HepG2 (cell line): ENCODE results near the gene CUL4A. TPM values are rescaled to one million over a fixed set of nuclear protein-coding genes. Genes with fewer than 3 reads are reported as not detected.

Experiments
- ATAC-seq: fragments of 200-7000 bp; cut with Tn5 transposase; 3 replicates; pipeline ENCODE4 v1.9.1; 2020; ENCODE audit warnings: mild to moderate bottlenecking, moderate library complexity
- BruUV-seq: library from RNA; stranded (reverse); fragments of 400-500 nt; replicated peaks from 2 replicates; lab custom pipeline; 2021; lab: Mats Ljungman, UMichigan
- CTCF ChIA-PET: fragments of 300-600 bp; formaldehyde crosslinking; extraction: SDS; loops from one replicate; lab custom pipeline; 2021; ENCODE audit warnings: low total read pairs, inconsistent platforms, low intra/inter-chr PET ratio; lab: Yijun Ruan, JAX
- POLR2A ChIA-PET: fragments of 350-600 bp; sonication (Branson Sonifier 250); formaldehyde crosslinking; loops from one replicate; lab custom pipeline; 2020; ENCODE audit warnings: antibody characterized with exemption, inconsistent platforms; lab: Yijun Ruan, JAX
- DNase-seq: peaks from one replicate; pipeline ENCODE4 v3.0.0-alpha.2; 2015; ENCODE audit warnings: low spot score
- FAIRE-seq: peaks from 3 replicates; lab custom pipeline; 2011; peaks lifted over from hg19 to GRCh38; lab: Jason Lieb, UNC
- H2AFZ ChIP-seq: one replicate; pipeline ENCODE4 v1.6.1; 2011; ENCODE audit warnings: low read length, inconsistent platforms
- H3K27ac ChIP-seq: fragments of 300-600 bp; 3 replicates; pipeline ENCODE4 v1.8.0; 2011; ENCODE audit warnings: mixed run types, mild to moderate bottlenecking, mixed read lengths, low read length, inconsistent platforms; ENCODE audit not compliant: insufficient read depth; ENCODE audit errors: extremely low read length
- H3K27me3 ChIP-seq, 2 experiments: fragments of 200-600 bp in 1 of 2; 2 replicates in 1 of 2; 3 replicates in 1 of 2; pipeline versions ENCODE4 v1.6.0 to v1.8.0; 2011; ENCODE audit warnings: low read length in 2 of 2, mild to moderate bottlenecking in 2 of 2, moderate library complexity in 2 of 2, inconsistent platforms in 1 of 2; ENCODE audit not compliant: insufficient read depth in 2 of 2, control insufficient read depth in 1 of 2
- H3K36me3 ChIP-seq, 2 experiments: fragments of 200-600 bp in 1 of 2; replicated peaks in 1 of 2; 2 replicates in 1 of 2; 3 replicates in 1 of 2; pipeline versions ENCODE4 v1.5.1 to v1.8.0; 2011; ENCODE audit warnings: low read length in 2 of 2, inconsistent platforms in 1 of 2; ENCODE audit not compliant: insufficient read depth in 2 of 2, control insufficient read depth in 1 of 2
- H3K4me1 ChIP-seq: 2 replicates; pipeline ENCODE4 v1.5.1; 2012; ENCODE audit warnings: low read length, inconsistent platforms; ENCODE audit not compliant: insufficient read depth
- H3K4me2 ChIP-seq: 2 replicates; pipeline ENCODE4 v1.6.0; 2011; ENCODE audit warnings: low read depth, low read length, inconsistent platforms
- H3K4me3 ChIP-seq, 3 experiments: fragments of 200-600 bp in 1 of 3; sonication (generic), shearing (Covaris generic) in 1 of 3; replicated peaks in 1 of 3; 2 replicates each; pipeline ENCODE4 v1.5.1; 2011 to 2016; ENCODE audit warnings: low read length in 3 of 3, inconsistent platforms in 2 of 3, low read depth in 2 of 3, mild to moderate bottlenecking in 2 of 3, control low read depth in 1 of 3, mixed read lengths in 1 of 3; ENCODE audit not compliant: insufficient read depth in 1 of 3
- H3K79me2 ChIP-seq: one replicate; pipeline ENCODE4 v1.6.1; 2011; ENCODE audit warnings: low read length, inconsistent platforms; ENCODE audit not compliant: insufficient read depth
- H3K9ac ChIP-seq: 2 replicates; pipeline ENCODE4 v1.6.0; 2011; ENCODE audit warnings: mild to moderate bottlenecking, low read depth, low read length, inconsistent platforms; ENCODE audit not compliant: insufficient read depth
- H3K9me3 ChIP-seq: 2 replicates; pipeline ENCODE4 v1.5.1; 2012; ENCODE audit warnings: mild to moderate bottlenecking, low read length
- H4K20me1 ChIP-seq: 2 replicates; pipeline ENCODE4 v1.6.0; 2011; ENCODE audit warnings: inconsistent platforms, mild to moderate bottlenecking, low read length, moderate library complexity; ENCODE audit not compliant: insufficient read depth
- DPF2 ChIP-seq: sonication (generic); formaldehyde crosslinking; IDR thresholded peaks from 2 replicates; pipeline ENCODE4 v1.4.0; 2020; ENCODE audit warnings: mild to moderate bottlenecking, low read depth, missing genetic modification reagents, borderline replicate concordance
- KLF15 ChIP-seq: sonication (generic); formaldehyde crosslinking; IDR thresholded peaks from 2 replicates; pipeline ENCODE4 v1.8.1; 2023; ENCODE audit warnings: borderline replicate concordance, mild to moderate bottlenecking, inconsistent platforms, missing genetic modification reagents, mixed read lengths
- MAFF ChIP-seq: IDR thresholded peaks from 2 replicates; pipeline ENCODE4 v1.6.1; 2011; ENCODE audit warnings: low read depth, low read length, improper control_type of control experiment
- RARA ChIP-seq: IDR thresholded peaks from 2 replicates; pipeline ENCODE4 v1.6.1; 2016; ENCODE audit warnings: missing genetic modification reagents, missing compliant biosample characterization
- REL ChIP-seq: sonication (generic); formaldehyde crosslinking; conservative IDR thresholded peaks from 2 replicates; pipeline ENCODE4 v1.8.0; 2022; ENCODE audit warnings: mild to moderate bottlenecking, missing genetic modification reagents, moderate library complexity
- RXRB ChIP-seq: IDR thresholded peaks from 2 replicates; pipeline ENCODE4 v1.6.1; 2016; ENCODE audit warnings: borderline replicate concordance, missing genetic modification reagents, missing compliant biosample characterization
- ZFP62 ChIP-seq: sonication (generic); formaldehyde crosslinking; IDR thresholded peaks from 2 replicates; pipeline ENCODE4 v1.4.0; 2020; ENCODE audit warnings: missing genetic modification reagents
- ZNF775 ChIP-seq: sonication (generic); formaldehyde crosslinking; IDR thresholded peaks from 2 replicates; pipeline ENCODE4 v1.4.0; 2020; ENCODE audit warnings: missing genetic modification reagents, mild to moderate bottlenecking, moderate library complexity, borderline replicate concordance
- WGBS: methylation state at CpG from one replicate; pipeline ENCODE4 v1.1.6; 2017; ENCODE audit warnings: low lambda C conversion rate; 5-methylcytosine and 5-hydroxymethylcytosine counted together
- in situ Hi-C: cut with HindIII; loops from 2 replicates; pipeline ENCODE4 v1.10.0; 2017; ENCODE audit warnings: low pct_unique_long_range_greater_than_20kb; ENCODE audit not compliant: extremely low pct_ligation_motif_present
- intact Hi-C: fragments of 100-400 bp; cut with micrococcal nuclease; formaldehyde crosslinking; loops from one replicate; pipeline ENCODE4 v1.10.0; 2022; ENCODE audit not compliant: unreplicated experiment
- polyA plus RNA-seq, 8 experiments: library from polyadenylated mRNA; depleted of rRNA in 3 of 8; stranded (reverse) in 7 of 8; unstranded in 1 of 8; fragments of >200 nt; fragmentation: Illumina TruSeq in 4 of 8; extraction: Trizol in 4 of 8; gene quantifications; 2 replicates each; pipeline versions ENCODE4 v1.2.1 to v1.2.3, GENCODE V29; 2011 to 2016; ENCODE audit warnings: low read depth in 4 of 8, missing spikeins in 1 of 8, mixed read lengths in 1 of 8; ENCODE audit not compliant: insufficient read depth in 1 of 8
- total RNA-seq, 5 experiments: library from RNA; depleted of rRNA; stranded (reverse); fragments of >200 nt; fragmentation: Illumina TruSeq; extraction: Trizol; gene quantifications; 2 replicates each; pipeline ENCODE4 v1.2.3, GENCODE V29; 2016; ENCODE audit warnings: low read depth in 1 of 5
- TF ChIP-seq, protein P1 (sequence below): IDR thresholded peaks from 2 replicates; pipeline ENCODE4 v1.4.0; 2020; ENCODE audit warnings: mild to moderate bottlenecking, missing genetic modification reagents
- TF ChIP-seq, protein P2 (sequence below), 2 experiments: fragments of 450-650 bp in 1 of 2; sonication (generic) in 1 of 2; formaldehyde crosslinking in 1 of 2; IDR thresholded peaks; 2 replicates each; pipeline versions ENCODE4 v1.6.1 to v1.8.0; 2016 to 2022; ENCODE audit warnings: antibody characterized with exemption in 1 of 2, mild to moderate bottlenecking in 1 of 2, missing genetic modification reagents in 1 of 2

The CUL4A gene
- total and polyA plus RNA-seq, 2 of the 13 experiments (the other 11 are each of a cell fraction or from before 2014, with no cell fraction given): 51.2 to 75.3 TPM

DNA sequence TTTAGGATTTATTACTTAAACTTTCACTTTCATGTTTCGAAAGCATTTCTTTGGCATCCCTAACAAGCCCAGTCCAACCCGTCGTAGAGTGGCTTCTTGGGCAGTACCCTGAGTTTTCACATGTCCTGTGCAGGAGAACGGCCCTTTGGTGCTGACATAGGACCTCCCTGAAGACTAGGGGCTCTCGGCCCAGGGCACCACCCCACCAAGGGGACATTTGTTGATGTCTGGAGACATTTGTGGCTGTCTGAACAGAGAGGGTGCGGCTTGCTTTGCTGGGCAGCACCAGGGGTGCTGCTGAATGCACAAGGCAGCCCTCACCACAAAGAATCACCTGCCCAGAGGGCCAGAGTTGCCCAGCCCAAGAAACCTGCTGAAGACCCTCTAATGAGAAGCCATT, 30.6 kb downstream of the CUL4A start:
- intact Hi-C loops: no loop called here
- Histone ChIP-seq H3K9ac (no peak overlapping the region), H3K27ac (no peak overlapping the region), H3K79me2 (no peaks in the 10 kb centered on the region), H3K4me2 (no peak overlapping the region), H3K36me3 (peaks cover 19 to 82% of the 10 kb centered on the region in 2 experiments), H3K4me1 (no peaks in the 10 kb centered on the region), H3K4me3 (no peak overlapping the region), H3K27me3 (no peaks in the 10 kb centered on the region), H3K9me3 (no peaks in the 10 kb centered on the region), H4K20me1 (no peaks in the 10 kb centered on the region), H2AFZ (no peak overlapping the region)
- in situ Hi-C loops: no loop called here
- DNase-seq (no peak), ATAC-seq (no peak), FAIRE-seq (no peak)
- no TSS peak for BruUV-seq
- CTCF ChIA-PET: no interaction called here
- 99% methylated on average over 5 of the region's 6 CpGs for WGBS
- TF ChIP-seq, protein P1, sequence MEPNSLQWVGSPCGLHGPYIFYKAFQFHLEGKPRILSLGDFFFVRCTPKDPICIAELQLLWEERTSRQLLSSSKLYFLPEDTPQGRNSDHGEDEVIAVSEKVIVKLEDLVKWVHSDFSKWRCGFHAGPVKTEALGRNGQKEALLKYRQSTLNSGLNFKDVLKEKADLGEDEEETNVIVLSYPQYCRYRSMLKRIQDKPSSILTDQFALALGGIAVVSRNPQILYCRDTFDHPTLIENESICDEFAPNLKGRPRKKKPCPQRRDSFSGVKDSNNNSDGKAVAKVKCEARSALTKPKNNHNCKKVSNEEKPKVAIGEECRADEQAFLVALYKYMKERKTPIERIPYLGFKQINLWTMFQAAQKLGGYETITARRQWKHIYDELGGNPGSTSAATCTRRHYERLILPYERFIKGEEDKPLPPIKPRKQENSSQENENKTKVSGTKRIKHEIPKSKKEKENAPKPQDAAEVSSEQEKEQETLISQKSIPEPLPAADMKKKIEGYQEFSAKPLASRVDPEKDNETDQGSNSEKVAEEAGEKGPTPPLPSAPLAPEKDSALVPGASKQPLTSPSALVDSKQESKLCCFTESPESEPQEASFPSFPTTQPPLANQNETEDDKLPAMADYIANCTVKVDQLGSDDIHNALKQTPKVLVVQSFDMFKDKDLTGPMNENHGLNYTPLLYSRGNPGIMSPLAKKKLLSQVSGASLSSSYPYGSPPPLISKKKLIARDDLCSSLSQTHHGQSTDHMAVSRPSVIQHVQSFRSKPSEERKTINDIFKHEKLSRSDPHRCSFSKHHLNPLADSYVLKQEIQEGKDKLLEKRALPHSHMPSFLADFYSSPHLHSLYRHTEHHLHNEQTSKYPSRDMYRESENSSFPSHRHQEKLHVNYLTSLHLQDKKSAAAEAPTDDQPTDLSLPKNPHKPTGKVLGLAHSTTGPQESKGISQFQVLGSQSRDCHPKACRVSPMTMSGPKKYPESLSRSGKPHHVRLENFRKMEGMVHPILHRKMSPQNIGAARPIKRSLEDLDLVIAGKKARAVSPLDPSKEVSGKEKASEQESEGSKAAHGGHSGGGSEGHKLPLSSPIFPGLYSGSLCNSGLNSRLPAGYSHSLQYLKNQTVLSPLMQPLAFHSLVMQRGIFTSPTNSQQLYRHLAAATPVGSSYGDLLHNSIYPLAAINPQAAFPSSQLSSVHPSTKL (CRISPR knock-in tag): no peak
- TF ChIP-seq DPF2 (CRISPR knock-in tag) (no peak), ZFP62 (CRISPR knock-in tag) (no peak), RXRB (CRISPR knock-in tag) (no peak), KLF15 (CRISPR knock-in tag) (no peak), REL (CRISPR knock-in tag) (no peak), ZNF775 (CRISPR knock-in tag) (no peak), RARA (CRISPR knock-in tag) (no peak), MAFF (no peak)
- TF ChIP-seq, protein P2, sequence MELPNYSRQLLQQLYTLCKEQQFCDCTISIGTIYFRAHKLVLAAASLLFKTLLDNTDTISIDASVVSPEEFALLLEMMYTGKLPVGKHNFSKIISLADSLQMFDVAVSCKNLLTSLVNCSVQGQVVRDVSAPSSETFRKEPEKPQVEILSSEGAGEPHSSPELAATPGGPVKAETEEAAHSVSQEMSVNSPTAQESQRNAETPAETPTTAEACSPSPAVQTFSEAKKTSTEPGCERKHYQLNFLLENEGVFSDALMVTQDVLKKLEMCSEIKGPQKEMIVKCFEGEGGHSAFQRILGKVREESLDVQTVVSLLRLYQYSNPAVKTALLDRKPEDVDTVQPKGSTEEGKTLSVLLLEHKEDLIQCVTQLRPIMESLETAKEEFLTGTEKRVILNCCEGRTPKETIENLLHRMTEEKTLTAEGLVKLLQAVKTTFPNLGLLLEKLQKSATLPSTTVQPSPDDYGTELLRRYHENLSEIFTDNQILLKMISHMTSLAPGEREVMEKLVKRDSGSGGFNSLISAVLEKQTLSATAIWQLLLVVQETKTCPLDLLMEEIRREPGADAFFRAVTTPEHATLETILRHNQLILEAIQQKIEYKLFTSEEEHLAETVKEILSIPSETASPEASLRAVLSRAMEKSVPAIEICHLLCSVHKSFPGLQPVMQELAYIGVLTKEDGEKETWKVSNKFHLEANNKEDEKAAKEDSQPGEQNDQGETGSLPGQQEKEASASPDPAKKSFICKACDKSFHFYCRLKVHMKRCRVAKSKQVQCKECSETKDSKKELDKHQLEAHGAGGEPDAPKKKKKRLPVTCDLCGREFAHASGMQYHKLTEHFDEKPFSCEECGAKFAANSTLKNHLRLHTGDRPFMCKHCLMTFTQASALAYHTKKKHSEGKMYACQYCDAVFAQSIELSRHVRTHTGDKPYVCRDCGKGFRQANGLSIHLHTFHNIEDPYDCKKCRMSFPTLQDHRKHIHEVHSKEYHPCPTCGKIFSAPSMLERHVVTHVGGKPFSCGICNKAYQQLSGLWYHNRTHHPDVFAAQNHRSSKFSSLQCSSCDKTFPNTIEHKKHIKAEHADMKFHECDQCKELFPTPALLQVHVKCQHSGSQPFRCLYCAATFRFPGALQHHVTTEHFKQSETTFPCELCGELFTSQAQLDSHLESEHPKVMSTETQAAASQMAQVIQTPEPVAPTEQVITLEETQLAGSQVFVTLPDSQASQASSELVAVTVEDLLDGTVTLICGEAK (IDR thresholded peaks at IDR 0.05): no peak
- TF ChIP-seq, protein P2 (CRISPR knock-in tag; IDR thresholded peaks at IDR 0.05): no peak
- POLR2A ChIA-PET: no interaction called here
